Ishikawa (cell line): Measurements from ENCODE around the gene TEX11.

Experiments
- CEBPB ChIP-seq: IDR thresholded peaks from 2 replicates; pipeline ENCODE4 v1.6.1; 2012
- CREB1 ChIP-seq: IDR thresholded peaks from 2 replicates; pipeline ENCODE4 v1.6.1; 2012; ENCODE audit warnings: low read depth
- EGR1 ChIP-seq: IDR thresholded peaks from 2 replicates; pipeline ENCODE4 v1.6.1; 2012
- EP300 ChIP-seq: IDR thresholded peaks from 2 replicates; pipeline ENCODE4 v1.6.1; 2012; ENCODE audit warnings: borderline replicate concordance
- FOXM1 ChIP-seq: IDR thresholded peaks from 2 replicates; pipeline ENCODE4 v1.6.1; 2012; ENCODE audit warnings: low read depth, borderline replicate concordance
- MAX ChIP-seq: IDR thresholded peaks from 2 replicates; pipeline ENCODE4 v1.6.1; 2012
- NFIC ChIP-seq: IDR thresholded peaks from 2 replicates; pipeline ENCODE4 v1.6.1; 2012
- RAD21 ChIP-seq: IDR thresholded peaks from 2 replicates; pipeline ENCODE4 v1.6.1; 2012; ENCODE audit warnings: low read depth
- REST ChIP-seq: IDR thresholded peaks from 2 replicates; pipeline ENCODE4 v1.6.1; 2012; ENCODE audit warnings: low read depth, mild to moderate bottlenecking
- TAF1 ChIP-seq: IDR thresholded peaks from 2 replicates; pipeline ENCODE4 v1.6.1; 2012; ENCODE audit warnings: low read depth, mild to moderate bottlenecking
- TCF12 ChIP-seq: IDR thresholded peaks from 2 replicates; pipeline ENCODE4 v1.6.1; 2012; ENCODE audit warnings: low read depth
- TEAD4 ChIP-seq: IDR thresholded peaks from 2 replicates; pipeline ENCODE4 v1.6.1; 2012
- YY1 ChIP-seq: IDR thresholded peaks from 2 replicates; pipeline ENCODE4 v1.6.1; 2012; ENCODE audit warnings: low read depth
- ZBTB7A ChIP-seq: IDR thresholded peaks from 2 replicates; pipeline ENCODE4 v1.6.1; 2012; ENCODE audit warnings: low read depth
- TF ChIP-seq, protein P1 (sequence below): IDR thresholded peaks from 2 replicates; pipeline ENCODE4 v1.6.1; 2012

Gene TEX11

GRCh38 chrX:70774223-70774622 is 134.3 kb downstream of the TEX11 start:
- TF ChIP-seq EGR1: no peak
- TF ChIP-seq YY1: no peak
- no peak for TF ChIP-seq REST
- TF ChIP-seq ZBTB7A: no peak
- TF ChIP-seq CEBPB: no peak
- TF ChIP-seq, protein P1, sequence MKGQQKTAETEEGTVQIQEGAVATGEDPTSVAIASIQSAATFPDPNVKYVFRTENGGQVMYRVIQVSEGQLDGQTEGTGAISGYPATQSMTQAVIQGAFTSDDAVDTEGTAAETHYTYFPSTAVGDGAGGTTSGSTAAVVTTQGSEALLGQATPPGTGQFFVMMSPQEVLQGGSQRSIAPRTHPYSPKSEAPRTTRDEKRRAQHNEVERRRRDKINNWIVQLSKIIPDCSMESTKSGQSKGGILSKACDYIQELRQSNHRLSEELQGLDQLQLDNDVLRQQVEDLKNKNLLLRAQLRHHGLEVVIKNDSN: no peak
- TF ChIP-seq MAX: no peak
- no peak for TF ChIP-seq NFIC
- TF ChIP-seq FOXM1: no peak
- no peak for TF ChIP-seq EP300
- TF ChIP-seq TEAD4: no peak
- no peak for TF ChIP-seq CREB1
- no peak for TF ChIP-seq TAF1

DNA sequence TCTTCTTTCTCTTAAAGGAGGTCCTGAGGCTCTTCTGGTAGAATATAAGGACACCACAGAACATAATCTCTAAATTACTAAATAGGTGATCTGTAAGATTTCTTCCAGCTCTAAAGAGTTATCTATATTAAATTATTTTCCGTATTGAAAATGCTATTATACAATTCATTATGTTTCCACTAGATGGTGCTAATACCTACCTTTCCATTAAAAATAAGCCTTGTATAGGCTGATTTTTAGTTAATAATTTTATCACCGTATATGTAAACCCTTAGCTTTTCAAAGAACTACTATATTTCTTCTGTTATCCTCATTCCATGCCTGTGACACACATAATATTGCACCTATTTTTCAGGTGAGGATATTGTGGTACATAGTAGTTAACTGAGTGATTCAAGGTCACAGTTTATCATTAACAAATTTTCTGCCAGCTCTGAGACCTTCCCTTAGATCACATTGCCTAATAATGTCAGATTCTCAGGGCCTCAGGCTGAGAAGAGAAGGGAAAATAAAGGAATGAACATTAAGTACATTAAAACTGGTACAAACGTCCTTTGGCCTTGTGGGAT is 138.8 kb downstream of the TEX11 start:
- TF ChIP-seq MAX (no peak), NFIC (no peak), RAD21 (peak; percentile 47)

GRCh38 chrX:70762285-70762684 is 146.2 kb downstream of the TEX11 start:
- no peak for TF ChIP-seq YY1
- TF ChIP-seq EP300: no peak
- TF ChIP-seq TEAD4: no peak
- no peak for TF ChIP-seq EGR1
- TF ChIP-seq RAD21: no peak
- TF ChIP-seq MAX: no peak
- no peak for TF ChIP-seq CREB1
- no peak for TF ChIP-seq TAF1
- no peak for TF ChIP-seq ZBTB7A
- no peak for TF ChIP-seq REST
- TF ChIP-seq FOXM1: no peak
- no peak for TF ChIP-seq CEBPB
- no peak for TF ChIP-seq NFIC
- TF ChIP-seq TCF12: no peak
- TF ChIP-seq, protein P1: no peak

- no peak for TF ChIP-seq EGR1
- TF ChIP-seq EP300: no peak
- no peak for TF ChIP-seq MAX
- TF ChIP-seq YY1: no peak
- TF ChIP-seq CEBPB: no peak
- no peak for TF ChIP-seq REST
- TF ChIP-seq TCF12: no peak
- no peak for TF ChIP-seq CREB1
- no peak for TF ChIP-seq NFIC
- no peak for TF ChIP-seq TEAD4
- TF ChIP-seq, protein P1: no peak
- TF ChIP-seq RAD21: no peak
- no peak for TF ChIP-seq FOXM1
- no peak for TF ChIP-seq TAF1
- no peak for TF ChIP-seq ZBTB7A
Measured at GRCh38 chrX:70755850-70756249, 152.7 kb downstream of the TEX11 start.
